Measurements from ENCODE around the gene DMRTC2.
"Not testable (repeated sequence)": the region's sequence is repeated elsewhere in the genome, so short reads cannot be mapped to it uniquely, and the experiment has no call there.

The DMRTC2 gene

DNA sequence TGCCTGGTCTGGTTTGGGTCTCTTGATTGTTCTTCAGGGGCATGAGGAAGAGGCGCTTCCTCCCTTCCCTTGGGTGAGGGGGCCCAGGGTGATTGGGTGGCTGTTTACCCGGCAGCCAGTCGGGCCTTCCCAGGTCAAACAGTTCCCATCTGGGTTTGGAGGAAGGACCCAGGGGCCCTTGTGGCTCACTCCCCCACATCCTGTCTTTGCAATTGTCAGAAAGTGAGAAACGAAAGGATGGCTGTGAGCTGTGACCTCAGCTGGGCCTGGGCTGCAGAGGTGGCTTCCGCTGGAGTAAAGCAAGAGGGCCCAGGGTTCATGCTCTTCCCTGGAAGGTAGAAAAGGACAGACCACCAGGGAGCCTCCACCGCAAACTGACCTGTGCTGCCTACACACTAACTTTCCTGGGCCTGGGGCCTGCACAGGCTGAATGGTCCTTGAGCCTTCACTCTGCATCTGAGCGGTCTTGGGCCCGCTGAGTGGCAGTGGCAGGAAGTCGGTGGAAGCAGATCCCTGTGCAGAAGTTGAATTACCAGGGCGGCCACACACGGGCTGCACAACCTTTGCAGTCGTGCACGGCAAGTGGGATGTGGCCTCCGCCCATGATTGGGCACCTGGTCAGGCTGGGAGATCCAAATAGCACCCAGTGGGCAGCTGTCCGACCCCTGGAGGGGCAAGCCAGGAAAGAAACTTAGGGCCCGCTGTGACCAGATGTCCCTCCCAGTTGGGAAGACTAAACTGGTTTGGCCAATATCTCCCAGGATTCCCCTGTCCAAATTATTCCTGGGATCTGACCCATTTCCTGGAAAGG is 26.9 kb downstream of the DMRTC2 start:
- no peak for DNase-seq

DNA sequence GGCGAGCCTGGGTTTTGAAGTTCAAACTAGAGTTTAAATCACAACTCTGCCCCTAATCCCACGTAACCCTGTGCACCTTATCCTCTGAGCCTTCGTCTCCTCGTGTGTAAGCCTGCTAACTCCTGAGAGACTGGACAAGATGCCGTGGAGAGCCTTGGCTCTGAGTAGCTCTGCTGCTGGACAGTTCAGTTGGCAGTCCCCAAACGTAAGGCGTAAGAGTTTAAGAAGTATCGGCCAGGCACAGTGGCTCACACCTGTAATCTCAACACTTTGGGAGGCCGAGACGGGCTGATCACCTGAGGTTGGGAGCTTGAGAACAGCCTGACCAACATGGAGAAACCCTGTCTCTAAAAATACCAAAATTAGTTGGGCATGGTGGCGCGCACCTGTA is 27.5 kb downstream of the DMRTC2 start:
- DNase-seq: no peak

- peak; percentile 58 for DNase-seq
Observed at GRCh38 chr19:41872775-41873647, 28.2 kb downstream of the DMRTC2 start.

DNA sequence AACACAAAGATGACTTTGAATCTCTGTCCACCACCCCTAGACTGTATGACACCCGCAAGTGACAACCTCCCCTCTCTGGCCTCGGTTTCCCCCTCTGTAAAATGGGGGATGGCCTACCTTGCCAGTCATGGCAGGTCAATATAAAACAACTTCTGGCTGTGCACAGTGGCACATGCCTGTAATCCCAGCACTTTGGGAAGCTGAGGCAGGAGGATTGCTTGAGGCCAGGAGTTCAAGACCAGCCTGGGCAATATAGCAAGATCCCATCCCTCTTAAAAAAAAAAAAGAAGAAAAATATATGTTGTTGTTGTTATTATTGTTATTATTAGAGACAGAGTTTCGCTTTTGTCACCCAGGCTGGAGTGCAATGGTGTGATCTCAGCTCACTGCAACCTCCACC is 31.1 kb downstream of the DMRTC2 start:
- DNase-seq: not testable (repeated sequence)

GRCh38 chr19:41876847-41877832 is 32.3 kb downstream of the DMRTC2 start, which contains the start of gene CD79A:
CD79A (plus strand) TSS chr19:41877279; CDS start chr19:41877305, 26 bp downstream.
- no peak for DNase-seq

- no peak for DNase-seq
Observed at GRCh38 chr19:41877916-41878905, 33.4 kb downstream of the DMRTC2 start.

- DNase-seq: no peak
Observed at GRCh38 chr19:41879080-41879479, 34.2 kb downstream of the DMRTC2 start.

DNA sequence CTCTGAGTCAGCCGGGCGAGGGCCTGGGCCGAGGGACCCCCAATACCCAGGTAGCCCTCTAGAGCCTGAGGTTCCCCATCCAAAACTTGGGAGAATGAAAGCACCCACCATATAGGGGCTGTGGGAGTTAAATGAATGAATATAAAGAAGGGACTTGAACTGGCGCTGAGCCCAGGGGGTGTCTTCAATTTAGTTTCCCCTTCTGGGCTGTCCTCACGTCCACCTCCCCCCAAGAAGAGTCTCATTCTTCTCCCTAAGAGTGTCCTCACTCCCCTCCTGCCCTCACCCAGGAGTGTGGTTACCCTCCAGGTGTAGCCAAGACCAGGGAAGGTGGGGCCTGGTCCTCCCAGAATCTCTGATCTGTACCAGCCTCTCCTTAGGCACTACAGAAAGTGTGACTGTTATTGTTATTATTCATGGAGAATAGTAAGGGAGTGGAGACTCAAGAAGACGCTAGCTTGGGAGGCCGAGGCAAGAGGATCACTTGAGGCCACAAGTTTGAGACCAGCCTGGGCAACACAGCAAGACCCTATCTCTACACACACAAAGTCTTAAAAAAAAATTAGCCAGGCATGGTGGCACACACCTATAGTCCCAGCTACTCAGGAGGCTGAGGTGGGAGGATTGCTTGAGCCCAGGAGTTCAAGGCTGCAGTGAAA is 35.0 kb downstream of the DMRTC2 start:
- DNase-seq: no peak

DNA sequence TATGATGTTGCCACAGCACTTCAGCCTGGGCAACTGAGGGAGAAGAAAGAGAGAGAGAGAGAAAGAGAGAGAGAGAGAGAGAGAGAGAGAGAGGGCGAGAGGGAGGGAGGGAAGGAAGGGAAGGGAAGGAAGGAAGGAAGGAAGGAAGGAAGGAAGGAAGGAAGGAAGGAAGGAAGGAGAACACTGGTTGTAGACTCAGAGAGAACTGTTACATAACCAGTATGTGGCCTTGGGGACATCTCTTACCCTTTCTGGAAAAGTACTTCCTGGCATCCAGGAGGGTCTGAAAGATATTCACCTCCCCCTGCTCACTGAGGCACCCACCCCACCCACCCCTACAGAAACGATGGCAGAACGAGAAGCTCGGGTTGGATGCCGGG is 35.5 kb downstream of the DMRTC2 start:
- DNase-seq: no peak

DNA sequence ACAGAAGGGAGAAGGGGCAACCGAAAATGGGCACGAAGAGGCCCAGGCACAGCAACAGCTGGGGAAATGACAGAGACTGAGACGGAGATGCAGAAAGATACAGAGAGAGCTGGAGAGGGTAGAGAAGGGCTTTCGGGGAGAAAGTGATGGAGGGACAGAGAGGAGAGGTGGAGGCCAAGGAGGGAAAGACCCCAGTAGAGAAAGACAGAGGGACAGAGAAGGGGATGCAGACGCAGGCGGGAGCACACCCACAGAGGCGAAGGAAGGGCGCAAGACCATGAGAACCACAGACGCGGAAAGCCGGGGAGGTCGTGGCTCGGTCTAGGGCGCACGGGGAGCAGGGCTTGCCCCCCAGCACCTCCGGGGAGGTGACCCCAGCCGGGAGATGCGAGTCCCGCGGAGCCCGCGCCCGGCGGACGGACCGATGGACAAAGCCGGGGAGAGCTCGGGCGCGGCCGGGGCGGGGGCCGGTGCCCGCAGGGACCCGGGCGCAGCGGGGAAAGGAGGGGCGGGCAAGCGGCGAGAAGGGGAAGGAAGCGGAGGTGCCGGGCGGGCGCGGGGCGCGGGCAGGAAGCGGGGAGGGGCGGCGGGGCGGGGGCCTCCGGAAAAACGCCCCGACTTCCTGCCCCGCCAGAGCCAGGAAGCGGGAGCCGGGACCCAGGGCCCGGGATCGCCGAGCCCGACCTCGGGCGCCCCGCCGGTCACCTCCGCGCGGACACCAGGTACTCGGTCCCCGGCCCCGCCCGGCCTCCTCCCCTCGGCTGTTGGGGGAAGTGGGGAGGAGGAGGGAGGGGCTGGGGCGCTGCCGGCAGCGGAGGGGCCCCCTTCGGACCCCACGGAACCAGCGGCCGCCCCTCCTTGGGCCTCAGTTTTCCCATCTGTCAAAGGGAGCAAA is 38.0 kb downstream of the DMRTC2 start, which contains the start of gene ARHGEF1:
ARHGEF1 (plus strand) TSS at position 617 of the 895 bp plus-strand sequence. CDS start 4,899 bp downstream, outside the sequence.
- DNase-seq: peak; percentile 23

GRCh38 chr19:41883463-41883820 is 38.6 kb downstream of the DMRTC2 start:
- no peak for DNase-seq

DNA sequence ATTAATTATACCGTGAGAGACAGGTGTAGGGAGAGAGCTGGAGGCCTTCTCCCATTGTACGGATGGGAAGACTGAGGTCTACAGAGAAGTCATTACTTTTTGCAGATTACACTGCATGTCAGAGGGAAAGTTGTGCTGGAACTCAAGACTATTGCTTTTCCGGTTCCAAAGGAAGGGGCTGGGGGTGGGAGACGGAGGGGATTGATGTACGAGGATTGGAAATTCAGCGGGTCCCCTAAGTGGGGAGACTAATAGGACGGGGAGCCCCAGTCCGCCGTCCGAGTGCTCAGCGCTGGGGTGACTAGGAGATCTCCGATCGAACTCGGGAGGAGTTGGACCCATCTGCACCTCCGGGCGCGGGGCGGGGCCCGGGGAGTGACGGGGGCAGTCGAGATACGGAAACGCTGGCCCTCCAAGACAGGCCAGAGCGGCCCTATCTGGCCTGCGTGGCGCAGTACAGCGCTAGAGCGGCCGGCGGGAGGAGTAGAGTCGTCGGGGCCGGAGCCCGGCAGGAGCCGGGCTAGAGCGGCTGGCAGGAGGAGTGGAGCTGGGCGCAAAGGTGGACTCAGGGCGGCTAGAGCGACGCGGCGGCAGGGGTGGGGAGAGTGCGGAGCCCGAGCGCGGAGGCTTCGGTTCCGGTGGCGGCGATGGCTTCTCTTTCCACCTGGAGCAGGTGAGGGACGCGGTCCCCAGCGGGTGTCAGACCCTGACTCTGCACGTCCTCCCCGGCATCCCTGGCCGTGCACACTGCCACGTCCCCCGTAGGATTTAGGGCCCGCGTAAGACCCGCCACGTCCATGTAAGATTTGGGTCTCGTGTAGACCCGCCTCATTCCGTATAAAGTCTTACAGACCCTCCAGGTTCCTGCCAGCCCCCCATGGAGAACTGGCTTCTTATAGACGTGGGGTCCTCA is 39.2 kb downstream of the DMRTC2 start:
- peak; percentile 96 for DNase-seq

DNA sequence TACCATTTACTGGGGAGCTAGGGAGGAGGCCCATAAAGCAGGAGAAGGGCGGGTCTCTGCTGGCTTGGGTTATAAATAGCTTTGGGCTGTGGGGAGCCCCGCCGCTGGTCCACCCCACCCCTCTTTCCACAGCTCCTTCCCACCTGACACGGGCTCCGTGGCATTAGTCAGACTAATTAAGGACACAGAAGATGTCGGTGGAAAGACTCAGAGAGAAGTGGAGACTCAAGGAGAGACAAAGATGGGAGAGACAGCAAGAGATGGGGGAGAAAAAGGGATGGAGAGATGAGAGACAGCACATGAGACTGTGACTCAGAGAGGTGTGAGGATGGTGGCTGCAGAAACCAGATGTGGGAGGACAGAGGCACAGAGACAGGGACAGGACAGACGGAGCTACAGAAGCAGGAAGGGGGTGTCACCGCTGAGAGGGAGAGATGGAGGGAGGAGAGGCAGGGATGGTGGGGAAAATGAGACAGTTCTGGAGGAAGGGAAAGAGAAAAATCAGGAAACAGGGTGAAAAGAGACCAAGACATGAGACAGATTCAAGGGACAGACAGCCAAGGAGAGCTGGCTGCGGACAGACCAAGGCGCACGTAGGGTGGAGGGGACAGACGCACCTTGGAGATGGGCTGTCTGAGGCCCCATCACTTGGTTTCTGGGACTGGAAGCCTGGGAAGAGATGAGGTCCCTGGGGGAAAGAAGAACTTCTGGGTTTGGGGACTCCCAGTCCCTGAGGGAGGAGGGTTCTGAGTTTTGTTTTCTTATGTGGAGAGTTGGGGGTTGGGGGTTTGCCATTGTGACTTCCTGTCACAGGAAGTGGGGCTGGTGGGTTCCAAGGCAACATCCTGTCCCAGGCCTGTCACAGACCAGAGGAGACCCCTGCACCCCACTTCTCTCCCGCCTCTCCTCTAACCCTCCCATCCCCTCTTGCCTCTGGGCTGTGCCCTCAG is 42.2 kb downstream of the DMRTC2 start:
- DNase-seq: no peak

DNA sequence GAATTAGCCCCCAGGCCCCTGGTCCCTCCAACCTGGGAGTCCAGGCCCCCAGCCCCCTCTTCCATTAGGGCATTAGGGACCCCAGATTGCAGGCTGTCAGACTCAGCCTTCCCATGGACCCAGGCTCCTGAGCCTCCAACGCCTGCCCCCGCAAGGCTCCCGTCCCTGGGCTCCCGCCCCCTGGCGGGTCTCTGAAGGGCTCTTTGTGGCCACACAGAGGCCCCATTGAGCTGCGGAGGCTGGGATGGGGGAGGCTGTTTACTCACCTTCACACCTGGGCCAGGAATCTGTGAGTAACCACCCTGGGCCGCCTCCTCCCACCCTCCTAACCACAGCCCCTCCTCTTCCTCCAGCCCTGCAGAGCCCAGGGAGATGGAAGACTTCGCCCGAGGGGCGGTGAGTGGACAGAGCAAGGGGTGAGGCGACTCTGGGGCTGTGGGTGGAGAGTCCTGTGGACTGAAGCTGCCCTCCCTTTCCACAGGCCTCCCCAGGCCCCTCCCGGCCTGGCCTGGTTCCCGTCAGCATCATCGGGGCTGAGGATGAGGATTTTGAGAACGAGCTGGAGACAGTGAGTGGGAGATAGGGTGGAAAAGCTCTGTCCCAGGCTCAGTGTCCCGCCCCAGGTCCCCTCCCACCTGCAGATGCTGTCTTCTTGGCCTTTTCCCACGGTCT is 43.0 kb downstream of the DMRTC2 start:
- DNase-seq: peak; percentile 22

DNA sequence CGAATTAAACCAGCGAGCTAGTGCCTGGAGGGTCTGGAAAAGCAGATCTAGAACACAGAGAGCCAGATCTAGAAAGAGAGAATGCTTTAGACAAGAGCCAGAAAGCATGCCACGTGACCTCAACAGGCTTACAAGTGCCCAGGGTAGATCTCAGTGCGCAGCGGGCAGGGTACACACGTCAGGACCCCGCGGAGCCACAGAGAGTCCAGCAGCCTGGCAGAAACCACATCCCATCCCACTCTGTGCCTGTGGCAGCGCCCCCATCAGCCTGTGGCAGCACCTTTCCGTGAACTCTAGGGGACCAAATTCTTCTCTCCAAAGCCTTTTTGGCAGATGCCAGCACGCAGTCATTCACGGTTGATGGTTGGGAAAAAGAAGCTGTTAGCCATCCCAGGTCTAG is 44.1 kb downstream of the DMRTC2 start:
- DNase-seq: no peak

- DNase-seq: no peak
Observed at GRCh38 chr19:41889896-41890295, 45.1 kb downstream of the DMRTC2 start.

DNA sequence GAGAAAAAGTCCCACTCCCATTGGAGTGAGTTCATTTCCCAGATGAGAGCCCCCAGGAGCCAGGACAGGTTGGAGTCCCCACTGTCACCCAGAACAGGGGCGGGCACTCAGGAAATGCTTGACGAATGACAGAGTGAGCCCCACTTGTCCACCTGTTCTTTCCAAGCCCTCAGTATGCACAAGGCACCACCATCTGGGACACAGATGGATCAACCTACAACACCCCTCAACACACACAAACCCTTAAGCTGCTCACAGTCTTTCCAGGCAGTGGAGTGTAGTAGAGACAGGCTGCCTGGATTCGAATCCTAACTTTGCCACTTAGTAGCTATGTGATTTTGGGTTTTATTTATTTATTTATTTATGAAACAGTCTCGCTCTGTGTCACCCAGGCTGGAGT is 46.1 kb downstream of the DMRTC2 start:
- DNase-seq: no peak
